Loucy (cell line): Measurements from ENCODE around the gene IQCK.

ENCODE experiments used
- H2AFZ ChIP-seq: fragments of 200-600 bp; sonication (generic); 2 replicates; pipeline ENCODE4 v1.6.0; 2016; ENCODE audit warnings: antibody characterized with exemption, mild to moderate bottlenecking, low read length, moderate library complexity
- H3F3A ChIP-seq: fragments of 200-600 bp; 2 replicates; pipeline ENCODE4 v1.6.0; 2016; ENCODE audit warnings: antibody characterized with exemption, low read depth, mild to moderate bottlenecking
- H3K27me3 ChIP-seq: fragments of 200-600 bp; sonication (generic); 2 replicates; pipeline ENCODE4 v1.6.1; 2014; ENCODE audit warnings: low read length, mild to moderate bottlenecking; ENCODE audit not compliant: insufficient read depth, poor library complexity, severe bottlenecking
- H3K36me3 ChIP-seq: fragments of 200-600 bp; sonication (generic); 2 replicates; pipeline ENCODE4 v1.6.1; 2016; ENCODE audit warnings: low read length; ENCODE audit not compliant: insufficient read depth
- H3K4me1 ChIP-seq: fragments of 200-600 bp; sonication (generic); 2 replicates; pipeline ENCODE4 v1.5.1; 2014; ENCODE audit warnings: low read length, mild to moderate bottlenecking; ENCODE audit not compliant: insufficient read depth, poor library complexity, severe bottlenecking
- H3K4me2 ChIP-seq: fragments of 200-600 bp; sonication (generic); 2 replicates; pipeline ENCODE4 v1.6.0; 2014; ENCODE audit warnings: antibody characterized with exemption, low read length, low read depth, mild to moderate bottlenecking; ENCODE audit not compliant: poor library complexity, severe bottlenecking
- H3K4me3 ChIP-seq: fragments of 200-600 bp; sonication (generic); 2 replicates; pipeline ENCODE4 v1.5.1; 2014; ENCODE audit warnings: low read length, mild to moderate bottlenecking, mixed read lengths; ENCODE audit not compliant: poor library complexity, severe bottlenecking
- H3K79me2 ChIP-seq: fragments of 200-600 bp; sonication (generic); 2 replicates; pipeline ENCODE4 v1.6.1; 2014; ENCODE audit warnings: low read length; ENCODE audit not compliant: insufficient read depth
- H3K9ac ChIP-seq: fragments of 200-600 bp; sonication (generic); 2 replicates; pipeline ENCODE4 v1.6.0; 2014; ENCODE audit warnings: mild to moderate bottlenecking, low read depth, low read length, moderate library complexity; ENCODE audit not compliant: poor library complexity, severe bottlenecking
- H3K9me2 ChIP-seq: fragments of 200-600 bp; sonication (generic); replicated peaks from 2 replicates; pipeline ENCODE4 v1.6.1; 2016; ENCODE audit warnings: low read depth, low read length, mixed read lengths
- H3K9me3 ChIP-seq: fragments of 200-600 bp; sonication (generic); 2 replicates; pipeline ENCODE4 v1.6.1; 2014; ENCODE audit warnings: mild to moderate bottlenecking, antibody characterized with exemption, low read length, low read depth; ENCODE audit not compliant: insufficient read depth
- H4K20me1 ChIP-seq: fragments of 200-600 bp; sonication (generic); 2 replicates; pipeline ENCODE4 v1.6.0; 2014; ENCODE audit warnings: antibody characterized with exemption, low read length, mild to moderate bottlenecking; ENCODE audit not compliant: insufficient read depth, poor library complexity, severe bottlenecking
- CTCF ChIP-seq: fragments of 200-600 bp; sonication (generic); conservative IDR thresholded peaks from 2 replicates; pipeline ENCODE4 v1.5.1; 2014; ENCODE audit warnings: mild to moderate bottlenecking, antibody characterized with exemption, low read length
- EZH2phosphoT487 ChIP-seq: fragments of 200-600 bp; IDR thresholded peaks from 2 replicates; pipeline ENCODE4 v1.6.1; 2018; ENCODE audit warnings: antibody characterized with exemption, mild to moderate bottlenecking, moderate library complexity, borderline replicate concordance

Gene IQCK

GRCh38 chr16:19823322-19823721, 105.3 kb downstream of the IQCK start:
- H3K9me3 ChIP-seq = peaks cover 3% of the 10 kb centered on the region; the same call in 1 of the 2 replicates
- no peaks in the 10 kb centered on the region for H3K79me2 ChIP-seq
- H3F3A ChIP-seq = no peaks in the 10 kb centered on the region
- TF ChIP-seq CTCF (no peak), EZH2phosphoT487 (no peak)
- H3K4me1 ChIP-seq = no peaks in the 10 kb centered on the region
- H4K20me1 ChIP-seq = no peaks in the 10 kb centered on the region
- H2AFZ ChIP-seq = no peak overlapping the region
- no peak overlapping the region for H3K4me3 ChIP-seq
- no peaks in the 10 kb centered on the region for H3K36me3 ChIP-seq
- H3K4me2 ChIP-seq = no peak overlapping the region
- H3K27me3 ChIP-seq = no peaks in the 10 kb centered on the region
- no peaks in the 10 kb centered on the region for H3K9me2 ChIP-seq
- H3K9ac ChIP-seq = no peak overlapping the region

- Histone ChIP-seq H3K9me2 (no peaks in the 10 kb centered on the region), H3F3A (no peaks in the 10 kb centered on the region), H3K36me3 (no peaks in the 10 kb centered on the region), H3K9me3 (no peaks in the 10 kb centered on the region), H3K4me2 (no peak overlapping the region), H4K20me1 (no peaks in the 10 kb centered on the region), H2AFZ (no peak overlapping the region), H3K79me2 (no peaks in the 10 kb centered on the region), H3K27me3 (no peaks in the 10 kb centered on the region), H3K4me3 (no peak overlapping the region), H3K9ac (no peak overlapping the region), H3K4me1 (no peaks in the 10 kb centered on the region)
- TF ChIP-seq EZH2phosphoT487 (no peak), CTCF (no peak)
Observed at GRCh38 chr16:19824216-19824615, 106.1 kb downstream of the IQCK start.

GRCh38 chr16:19829844-19830692, 112.0 kb downstream of the IQCK start:
- Histone ChIP-seq H3K9me2 (no peaks in the 10 kb centered on the region), H2AFZ (no peak overlapping the region), H3K79me2 (no peaks in the 10 kb centered on the region), H3K4me3 (no peak overlapping the region), H3K9me3 (no peaks in the 10 kb centered on the region), H3K36me3 (no peaks in the 10 kb centered on the region), H3K27me3 (no peaks in the 10 kb centered on the region), H3K9ac (no peak overlapping the region), H3F3A (no peaks in the 10 kb centered on the region), H3K4me2 (no peak overlapping the region), H3K4me1 (no peaks in the 10 kb centered on the region), H4K20me1 (no peaks in the 10 kb centered on the region)
- TF ChIP-seq CTCF (no peak), EZH2phosphoT487 (no peak)
